NCI-H146 treated with DMSO at 0.1 percent for 48 hours (cell line): ENCODE measurements around the gene FAM9C.
"Not testable (repeated sequence)": the region's sequence is repeated elsewhere in the genome, so short reads cannot be mapped to it uniquely, and the experiment has no call there.

Experiments
- DNase-seq: peaks from one replicate; lab custom pipeline; 2025; ENCODE audit not compliant: unreplicated experiment; lab: John Stamatoyannopoulos, UW

FAM9C gene

GRCh38 chrX:13043938-13044337 is 482 bp downstream of the FAM9C start:
- no peak for DNase-seq

DNA sequence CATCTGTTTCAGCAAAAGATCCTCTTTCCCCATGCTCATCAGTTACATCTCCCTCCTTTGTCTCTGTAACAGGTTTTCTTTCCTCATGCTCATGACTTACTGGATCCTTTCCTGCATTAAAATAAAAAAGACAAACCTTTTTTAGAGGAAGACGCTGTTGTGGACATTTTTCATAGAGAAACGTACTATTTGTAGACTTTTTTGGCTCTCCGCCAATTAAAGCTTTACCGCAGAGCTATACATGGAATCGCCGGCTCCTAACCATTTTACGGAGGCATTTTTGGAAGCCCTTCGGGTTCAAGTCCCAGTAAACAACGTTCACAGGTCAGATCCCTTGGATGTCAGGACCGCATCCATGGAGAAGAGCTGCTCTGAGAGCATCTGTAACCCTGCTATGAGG is 1.3 kb downstream of the FAM9C start:
- no peak for DNase-seq

DNA sequence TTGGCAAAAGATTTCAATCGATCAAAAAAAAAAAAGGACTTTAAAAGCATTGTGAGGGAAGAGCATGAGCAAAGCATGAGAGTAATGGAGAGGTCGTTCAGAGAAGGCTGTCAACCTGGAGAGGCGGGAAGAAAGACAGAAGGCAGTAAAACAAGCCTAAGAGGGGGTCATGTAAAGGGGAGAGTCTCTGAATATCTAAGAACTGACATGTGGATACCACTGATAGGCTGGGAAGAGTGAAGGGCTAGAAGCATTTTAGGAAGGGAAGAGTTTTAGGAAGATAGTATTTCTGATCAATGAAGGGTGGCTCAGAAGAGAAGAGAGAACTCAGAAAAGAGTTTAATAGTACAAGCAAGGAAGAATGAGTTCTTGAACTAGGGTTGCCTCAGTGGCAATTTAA is 7.5 kb downstream of the FAM9C start:
- DNase-seq: no peak

DNA sequence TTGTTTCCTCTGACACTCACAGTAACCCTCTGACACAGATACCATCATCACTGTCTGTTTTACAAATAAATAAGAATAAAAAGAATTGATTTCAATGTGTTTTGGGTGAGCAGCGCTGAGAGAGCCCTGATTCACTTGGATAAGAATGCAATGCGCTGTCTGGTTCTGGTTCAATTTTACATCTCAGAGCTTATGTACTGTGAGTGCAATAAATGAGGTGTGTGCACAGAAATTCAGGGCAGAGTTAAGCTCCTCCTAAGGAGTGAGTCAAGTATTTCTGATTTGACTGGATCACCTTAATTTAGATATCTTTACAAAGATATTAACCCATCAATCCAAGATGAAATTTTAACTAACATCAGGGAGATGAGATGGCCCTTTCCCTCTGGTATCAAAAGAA is 11.2 kb downstream of the FAM9C start:
- DNase-seq: no peak

DNA sequence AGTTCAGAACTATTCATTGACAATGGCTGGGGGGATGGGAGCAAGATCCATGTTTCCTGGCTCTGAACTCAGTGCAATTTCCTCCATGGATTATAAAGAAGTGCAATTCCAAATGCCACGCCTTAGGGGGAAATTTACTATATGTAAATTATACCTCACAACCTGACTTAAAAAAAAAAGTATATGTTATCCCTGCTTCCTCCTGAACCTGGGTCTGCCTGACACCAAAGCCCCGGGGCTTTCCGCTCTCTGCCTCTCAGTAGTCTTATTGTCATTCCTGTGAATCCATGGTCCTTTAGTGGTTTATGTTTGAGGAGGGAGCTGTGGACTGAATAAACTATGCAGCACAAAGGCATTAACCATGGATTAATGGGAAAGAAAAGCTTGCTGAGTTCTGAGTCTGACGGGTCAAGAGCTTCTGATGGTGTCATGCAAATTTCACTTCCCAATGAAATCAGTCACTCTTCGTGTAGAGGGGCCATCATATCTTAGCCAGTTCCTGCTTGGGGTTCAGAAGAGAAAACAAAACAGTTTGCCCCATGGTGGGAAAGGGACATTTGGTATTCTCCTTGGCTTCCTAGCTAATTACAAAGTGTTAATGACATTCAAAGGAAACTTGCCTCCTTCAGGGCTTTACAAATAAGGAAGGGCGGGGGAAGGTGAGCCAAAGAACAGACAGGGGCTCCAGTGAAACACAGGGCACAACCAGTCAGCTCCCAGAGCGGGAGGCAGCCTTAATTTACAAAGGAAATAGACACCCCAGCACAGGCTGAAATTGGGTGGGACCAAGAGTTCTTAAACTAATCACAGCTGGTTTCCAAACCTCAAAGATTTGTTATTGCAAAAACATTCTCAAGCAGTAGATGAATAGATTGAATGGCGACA is 14.3 kb downstream of the FAM9C start:
- DNase-seq: peak; percentile 12

DNA sequence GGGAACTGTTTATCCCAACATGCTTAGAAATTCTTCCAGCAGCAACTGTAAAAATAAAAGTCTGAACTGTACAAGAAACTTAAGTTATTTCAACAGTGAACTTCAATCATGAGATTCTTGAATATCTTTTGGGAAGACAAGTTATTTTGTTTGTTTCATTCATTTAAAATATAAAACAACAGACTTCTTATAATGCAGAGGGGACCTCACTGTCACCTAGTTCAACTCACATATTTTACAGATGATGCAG is 14.9 kb downstream of the FAM9C start:
- DNase-seq: no peak

DNA sequence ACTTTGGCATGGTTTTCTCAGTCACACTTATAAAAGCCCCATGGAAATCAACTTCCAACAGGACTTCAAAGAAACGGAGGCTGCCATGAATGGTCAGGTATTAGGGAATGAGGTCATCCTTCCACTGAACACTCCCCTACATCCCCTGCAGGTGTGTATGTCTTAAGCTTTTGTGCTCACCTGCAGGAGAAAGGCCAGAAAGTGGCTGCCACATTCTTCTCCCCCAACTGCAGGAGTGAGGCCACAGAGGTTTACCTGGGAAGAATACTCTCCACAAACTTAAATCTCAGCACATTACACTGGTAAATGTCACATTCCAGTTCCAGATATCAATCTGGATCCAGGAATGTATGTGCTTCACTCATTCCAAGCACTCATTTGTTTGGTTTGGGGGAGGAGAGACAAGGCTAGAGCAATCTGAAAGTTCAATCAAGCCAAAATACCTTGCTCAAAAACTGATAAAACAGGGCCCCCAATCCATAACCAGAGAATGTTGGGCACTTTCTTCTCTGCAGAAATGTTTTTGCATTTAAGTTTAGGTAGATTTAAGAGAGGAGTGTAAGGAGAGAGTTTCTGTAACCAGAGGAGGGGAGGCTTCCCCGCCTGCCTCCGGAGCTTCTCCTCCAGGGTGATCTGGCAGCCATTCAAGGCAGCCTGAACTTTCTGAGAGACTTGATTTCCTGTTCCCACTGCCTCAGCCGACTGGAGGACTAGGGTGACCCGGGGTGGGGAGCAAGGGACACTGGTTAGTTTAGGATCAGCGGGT is 15.4 kb downstream of the FAM9C start:
- DNase-seq: peak; percentile 23

DNA sequence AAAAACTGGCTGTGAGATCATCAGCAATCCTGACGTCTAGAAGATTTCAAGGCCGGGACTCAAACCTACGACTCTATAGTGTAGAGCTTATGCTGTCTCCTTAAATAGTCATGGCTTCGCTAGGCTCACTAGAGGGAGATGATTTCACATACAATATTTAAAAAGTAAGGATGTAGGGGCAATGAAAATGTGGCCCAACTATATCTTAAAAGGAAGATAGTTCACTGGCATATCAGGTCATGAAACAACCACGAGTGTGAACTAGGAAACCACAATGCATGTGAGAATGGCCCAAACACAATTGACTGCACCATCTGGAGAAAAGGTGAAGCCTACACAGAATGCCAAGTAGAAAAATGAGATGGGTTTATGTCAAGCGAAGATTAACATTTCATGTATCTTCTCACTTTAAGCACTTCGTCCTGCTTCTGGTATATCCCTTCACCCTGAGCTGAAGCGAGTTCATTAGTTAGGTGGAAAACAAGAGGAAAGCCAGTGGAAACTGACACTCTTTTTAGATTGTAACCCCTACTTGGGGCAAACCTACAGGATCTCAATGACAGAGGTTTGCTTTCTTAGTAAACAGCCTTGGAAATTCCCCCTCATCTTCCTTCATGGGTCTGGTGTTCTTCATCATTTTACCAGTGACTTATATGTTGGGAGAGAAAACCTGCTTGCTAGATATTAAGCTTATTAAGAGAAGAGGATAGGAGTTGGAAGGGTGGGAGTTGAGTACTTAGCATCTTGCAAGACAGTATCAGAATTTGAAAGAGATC is 17.4 kb downstream of the FAM9C start:
- no peak for DNase-seq

DNA sequence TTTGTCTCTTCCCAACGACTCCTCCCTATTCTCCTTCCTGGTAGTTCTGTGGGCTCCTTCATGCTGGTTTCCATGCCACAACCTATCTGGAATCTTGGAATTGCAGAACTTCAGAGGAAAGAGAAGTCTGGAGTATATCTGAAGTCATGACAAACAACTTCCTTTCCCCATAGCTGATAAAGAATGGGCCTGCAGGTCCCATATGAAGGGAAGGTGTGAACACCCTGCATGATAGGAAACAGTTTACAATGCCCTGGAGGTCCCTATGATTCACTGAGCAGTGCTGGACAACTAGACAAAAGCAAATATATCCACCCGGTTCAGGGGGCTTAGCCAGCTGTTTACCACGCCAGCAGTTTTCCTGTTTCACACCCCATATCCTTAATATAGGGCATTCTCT is 19.4 kb downstream of the FAM9C start:
- DNase-seq: no peak

- DNase-seq: no peak
These were observed 20.4 kb downstream of the FAM9C start for GRCh38 chrX:13023979-13024378.

- no peak for DNase-seq
These were observed 20.9 kb downstream of the FAM9C start for GRCh38 chrX:13023567-13023966.

DNA sequence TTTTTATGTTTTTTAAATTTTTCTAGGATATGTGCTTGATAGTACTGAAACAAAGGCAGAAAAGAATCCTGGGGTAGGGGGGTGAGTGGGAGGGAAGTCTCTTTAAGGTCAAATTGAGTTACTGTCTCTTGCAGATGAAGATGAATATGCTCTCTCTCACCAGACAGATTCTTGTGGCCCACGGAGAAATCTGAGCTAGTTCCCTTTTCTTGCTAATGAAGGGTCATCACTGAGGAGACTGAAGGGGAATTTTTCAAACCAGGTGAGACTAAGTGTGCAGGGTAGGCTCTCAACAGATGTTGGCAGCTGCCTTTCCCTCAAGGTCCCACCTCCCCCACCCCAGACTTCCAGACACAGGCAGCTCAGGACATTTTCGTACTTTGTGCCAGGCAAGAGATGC is 21.5 kb downstream of the FAM9C start:
- DNase-seq: no peak

DNA sequence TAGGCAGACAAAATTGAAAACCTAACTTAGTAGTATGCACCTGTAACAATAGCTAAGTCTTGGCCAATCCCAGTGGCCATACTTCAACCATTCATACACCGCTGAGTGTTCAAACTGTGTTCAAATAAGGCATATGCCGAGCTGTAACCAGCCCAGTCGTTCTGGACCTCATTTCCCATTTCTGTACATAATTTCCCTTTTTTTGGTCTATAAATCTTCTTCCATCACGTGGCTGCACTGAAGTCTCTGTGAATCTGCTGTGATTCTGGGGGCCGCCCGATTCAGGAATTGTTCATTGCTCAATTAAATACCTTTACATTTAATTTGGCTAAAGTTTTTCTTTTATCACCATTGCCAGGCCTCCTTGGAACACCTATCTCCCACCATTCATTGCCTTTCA is 27.7 kb downstream of the FAM9C start:
- DNase-seq: not testable (repeated sequence)

DNA sequence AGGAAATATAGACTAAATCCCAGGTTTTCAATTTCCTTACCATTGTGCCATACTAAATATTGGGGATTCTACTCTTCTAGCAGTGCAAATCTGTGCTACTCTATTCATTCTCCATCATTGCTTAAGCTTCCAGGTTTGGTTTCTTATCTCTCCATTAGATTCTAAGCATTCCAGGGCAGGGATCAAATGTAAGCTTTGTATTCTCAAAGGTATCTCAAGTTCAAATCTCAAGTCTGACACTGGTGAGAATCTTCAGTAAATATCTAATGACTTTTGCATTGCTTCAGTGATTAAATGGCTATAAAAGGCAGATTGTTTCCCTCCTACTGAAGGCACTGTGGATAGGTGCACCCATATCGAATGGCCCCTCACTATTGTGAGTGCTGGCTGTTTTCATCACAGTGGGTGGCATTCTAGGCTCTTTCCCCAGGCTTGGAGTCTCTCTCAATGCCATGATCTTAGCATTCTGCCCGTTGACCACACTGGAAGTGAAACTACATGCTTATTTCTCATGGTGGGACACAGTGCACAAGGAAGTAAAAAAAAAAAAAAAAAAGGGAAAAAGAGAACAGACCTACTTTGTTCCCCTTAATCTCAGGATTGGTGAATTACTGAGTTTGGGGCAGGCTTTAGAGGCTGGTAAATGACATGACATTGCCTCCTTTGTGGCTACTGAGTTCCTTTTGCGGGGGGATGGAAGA is 28.7 kb downstream of the FAM9C start:
- DNase-seq: no peak

GRCh38 chrX:13014111-13015096 is 30.0 kb downstream of the FAM9C start:
- DNase-seq: no peak

GRCh38 chrX:13013363-13014110 is 30.9 kb downstream of the FAM9C start:
- DNase-seq: no peak

DNA sequence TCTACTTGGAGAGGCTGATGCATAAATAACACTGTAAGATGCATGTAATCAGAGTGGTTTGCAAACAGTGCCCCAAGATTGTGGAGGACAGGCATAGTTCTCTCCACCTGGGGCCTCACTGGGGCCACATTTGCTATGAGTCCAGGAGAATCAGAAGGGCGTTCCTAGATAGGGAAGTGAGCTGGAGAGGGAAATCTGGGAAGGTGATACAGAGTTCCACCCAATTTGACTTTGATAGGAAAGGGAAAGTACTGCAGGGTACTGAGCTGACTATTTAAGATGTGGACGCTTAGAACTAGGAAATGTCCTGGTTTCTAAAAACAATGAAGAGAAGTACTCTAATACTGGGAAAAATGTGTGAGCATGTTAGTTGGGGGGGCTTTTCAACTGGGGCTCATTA is 33.9 kb downstream of the FAM9C start:
- no peak for DNase-seq

GRCh38 chrX:13009844-13010243 is 34.6 kb downstream of the FAM9C start:
- DNase-seq: no peak

DNA sequence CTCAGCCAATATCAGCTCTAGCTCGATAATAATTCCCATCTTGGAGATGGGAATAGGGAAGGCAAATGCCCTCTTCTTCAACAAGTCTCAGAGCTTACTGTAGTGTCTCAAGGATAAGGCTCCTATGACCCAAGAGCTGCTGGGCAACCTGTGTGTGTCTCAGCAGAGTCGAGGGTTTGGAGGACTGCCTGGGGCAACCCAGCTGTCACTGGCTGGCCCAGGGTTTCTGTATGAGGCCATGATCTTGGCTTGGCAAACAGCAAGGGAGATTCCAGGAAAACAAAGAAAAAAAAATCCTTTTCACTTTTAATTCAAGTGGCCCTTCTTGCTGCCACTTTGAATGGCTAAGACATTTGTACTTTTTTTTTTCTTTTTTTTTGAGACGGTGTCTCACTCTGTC is 35.1 kb downstream of the FAM9C start:
- DNase-seq: no peak
